ENCODE measurements around the gene FPGS. TPM values are rescaled to one million over a fixed set of nuclear protein-coding genes. Genes with fewer than 3 reads are reported as not detected.

Gene FPGS
- total RNA-seq, 2 experiments from 2014 or later = 79.8 to 80.4 TPM

DNA sequence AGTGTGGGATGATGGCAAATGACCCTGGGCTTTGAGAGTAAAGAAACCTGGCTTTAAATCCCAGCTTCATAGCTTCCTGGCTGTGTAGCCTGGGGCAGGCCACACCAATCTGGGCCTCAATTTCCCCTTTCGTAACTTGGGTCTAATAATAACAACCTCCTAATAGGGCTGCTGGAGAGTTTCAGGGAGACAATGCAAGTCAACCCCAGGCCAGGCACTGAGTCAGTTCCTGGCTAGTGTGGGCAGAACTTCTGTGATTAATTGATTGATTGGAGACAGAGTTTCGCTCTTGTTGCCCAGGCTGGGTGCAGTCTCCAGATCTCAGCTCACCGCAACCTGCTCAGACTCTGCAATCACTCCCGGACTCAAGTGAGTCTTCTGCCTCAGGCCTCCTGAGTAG is 20.9 kb upstream of the FPGS start:
- TF ChIP-seq, protein P1, sequence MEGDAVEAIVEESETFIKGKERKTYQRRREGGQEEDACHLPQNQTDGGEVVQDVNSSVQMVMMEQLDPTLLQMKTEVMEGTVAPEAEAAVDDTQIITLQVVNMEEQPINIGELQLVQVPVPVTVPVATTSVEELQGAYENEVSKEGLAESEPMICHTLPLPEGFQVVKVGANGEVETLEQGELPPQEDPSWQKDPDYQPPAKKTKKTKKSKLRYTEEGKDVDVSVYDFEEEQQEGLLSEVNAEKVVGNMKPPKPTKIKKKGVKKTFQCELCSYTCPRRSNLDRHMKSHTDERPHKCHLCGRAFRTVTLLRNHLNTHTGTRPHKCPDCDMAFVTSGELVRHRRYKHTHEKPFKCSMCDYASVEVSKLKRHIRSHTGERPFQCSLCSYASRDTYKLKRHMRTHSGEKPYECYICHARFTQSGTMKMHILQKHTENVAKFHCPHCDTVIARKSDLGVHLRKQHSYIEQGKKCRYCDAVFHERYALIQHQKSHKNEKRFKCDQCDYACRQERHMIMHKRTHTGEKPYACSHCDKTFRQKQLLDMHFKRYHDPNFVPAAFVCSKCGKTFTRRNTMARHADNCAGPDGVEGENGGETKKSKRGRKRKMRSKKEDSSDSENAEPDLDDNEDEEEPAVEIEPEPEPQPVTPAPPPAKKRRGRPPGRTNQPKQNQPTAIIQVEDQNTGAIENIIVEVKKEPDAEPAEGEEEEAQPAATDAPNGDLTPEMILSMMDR (IDR thresholded peaks at IDR 0.05) = no peak
- no peak for DNase-seq

DNA sequence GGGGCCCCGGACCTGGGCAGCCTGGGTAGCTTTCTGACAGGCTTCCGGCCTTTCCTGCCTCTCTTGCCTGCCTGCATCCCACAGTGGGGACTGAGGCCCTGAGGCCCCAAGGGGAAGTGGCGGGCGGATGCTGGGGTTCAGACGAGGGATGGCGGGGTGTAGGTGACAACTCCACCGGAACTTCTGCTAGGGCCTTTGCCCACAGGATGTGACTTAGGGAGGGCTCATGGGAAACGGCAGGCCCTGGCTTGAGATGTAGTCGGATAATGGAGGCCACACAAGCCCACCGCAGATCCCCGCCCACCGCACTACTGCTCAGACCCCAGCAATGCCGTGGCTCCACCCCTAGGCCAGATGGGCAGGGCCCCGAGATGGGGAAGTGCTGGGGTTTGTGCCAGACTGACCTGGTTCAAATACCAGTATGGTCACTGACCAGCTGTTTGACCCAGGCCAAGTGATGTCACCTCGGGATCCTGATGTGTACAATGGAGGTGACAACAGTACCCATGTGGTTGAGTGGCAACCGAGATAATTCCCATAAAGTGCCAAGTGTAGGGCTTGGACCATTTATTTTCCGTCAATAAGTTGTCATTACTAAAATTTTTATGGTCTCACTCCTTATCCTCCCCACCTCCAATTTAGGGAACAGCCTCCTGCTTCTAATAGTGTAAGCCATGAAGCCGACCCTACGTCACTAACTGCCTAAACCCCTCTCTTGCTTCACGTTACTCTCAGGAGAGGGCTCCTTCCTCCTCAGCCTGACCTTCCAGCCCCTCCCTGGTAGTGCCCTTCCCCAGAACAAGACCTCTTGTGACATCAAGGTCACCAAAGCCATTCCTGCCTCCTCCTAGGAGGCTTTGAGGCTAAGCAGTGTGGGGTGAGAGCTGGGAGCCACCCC is 19.3 kb upstream of the FPGS start:
- TF ChIP-seq, protein P1 (IDR thresholded peaks at IDR 0.05) = no peak

More for the DNA sequence above, 20.9 kb upstream of the FPGS start:
- CTCF ChIA-PET = interaction anchor here (7.6 to 10.7 kb wide), 2 partner anchors 13 to 47 kb away, joined by 58 to 144 read pairs; partner anchors contain the start of gene TOR2A
- intact Hi-C loops (cut with micrococcal nuclease) = loop anchor here (5.0 kb wide), 2 partner anchors 45 to 135 kb away; partner anchors contain the start of genes ST6GALNAC4 and TOR2A
- Mint-ChIP-seq H3K27me3 (no peaks in the 10 kb centered on the region), H3K4me1 (ENCODE audit: low read depth) (peaks cover 49% of the 10 kb centered on the region), H3K9me3 (no peaks in the 10 kb centered on the region), H3K27ac (peak overlapping the region; percentile 95), H3K4me3 (no peak overlapping the region), H3K36me3 (ENCODE audit: low read depth) (peaks cover 15% of the 10 kb centered on the region)
- ATAC-seq = no peak
- POLR2A ChIA-PET = interaction anchor here (1.2 to 8.1 kb wide), 5 partner anchors 7 to 333 kb away, joined by 3 to 56 read pairs (median 12); partner anchors contain the start of gene TOR2A

DNA sequence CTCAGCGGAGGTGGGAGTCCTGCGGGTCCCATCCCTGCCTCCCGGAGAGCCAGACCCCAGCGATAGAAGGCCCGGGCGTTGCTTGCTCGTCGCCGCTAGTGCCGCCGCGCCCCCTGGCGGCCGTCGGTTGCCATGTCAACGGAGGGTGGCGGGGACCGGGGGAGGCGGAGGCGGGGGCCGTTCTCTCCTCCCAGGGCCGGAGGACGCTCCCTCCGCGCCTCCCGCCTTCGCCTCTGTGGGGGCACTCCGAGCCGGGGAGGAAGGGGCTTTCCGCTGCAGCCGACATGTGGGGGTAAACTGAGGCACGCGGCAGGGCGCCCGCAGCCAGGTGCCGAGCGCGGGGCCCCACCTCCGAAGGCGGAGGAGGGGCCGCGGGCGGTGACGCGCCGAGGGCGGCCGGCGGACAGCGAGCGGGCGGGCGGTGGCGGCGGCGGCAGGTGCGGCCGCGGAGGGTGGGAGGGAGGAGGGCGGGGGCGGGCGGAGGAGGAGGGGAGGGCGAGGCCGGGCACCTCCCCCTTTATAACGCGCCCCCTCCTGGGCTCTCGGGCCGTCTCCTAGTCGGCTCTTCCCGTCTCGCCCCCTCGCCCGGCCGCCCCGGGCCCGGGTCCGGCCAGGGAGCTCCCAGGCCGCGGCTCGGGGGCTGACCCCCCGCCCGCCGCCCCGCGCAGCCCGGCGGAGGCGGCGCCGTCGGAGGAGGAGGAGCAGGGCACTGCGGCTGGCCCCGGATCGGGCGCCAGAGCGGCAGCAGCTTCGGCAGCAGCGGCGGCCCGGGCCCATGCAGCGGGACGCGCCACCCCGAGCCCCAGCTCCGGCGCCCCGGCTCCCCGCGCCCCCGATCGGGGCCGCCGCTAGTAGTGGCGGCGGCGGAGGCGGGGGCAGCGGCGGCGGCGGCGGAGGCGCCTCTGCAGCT is 17.4 kb upstream of the FPGS start:
- H3K4me1 Mint-ChIP-seq (ENCODE audit: low read depth) = peaks cover 72% of the 10 kb centered on the region
- intact Hi-C loops (cut with micrococcal nuclease) = no loop called here
- peak overlapping the region; percentile 95 for H3K27ac Mint-ChIP-seq
- peak overlapping the region; percentile 97 for H3K4me3 Mint-ChIP-seq
- peaks cover 36% of the 10 kb centered on the region for H3K36me3 Mint-ChIP-seq (ENCODE audit: low read depth)
- ATAC-seq = peak; percentile 37
- H3K9me3 Mint-ChIP-seq = no peaks in the 10 kb centered on the region
- no peaks in the 10 kb centered on the region for H3K27me3 Mint-ChIP-seq
- TF ChIP-seq, protein P1 (IDR thresholded peaks at IDR 0.05) = peak; percentile 86
- POLR2A ChIA-PET = interaction anchor here (0.6 to 8.1 kb wide), 21 partner anchors 9 to 1464 kb away, joined by 3 to 56 read pairs (median 4); partner anchors contain the start of genes ENG, FPGS, LRSAM1 and RPL12
- peak; percentile 90 for DNase-seq
- CTCF ChIA-PET = interaction anchor here (0.8 to 10.7 kb wide), 11 partner anchors 13 to 196 kb away, joined by 3 to 144 read pairs (median 5); partner anchors contain the start of gene TOR2A

More for the DNA sequence above, 19.3 kb upstream of the FPGS start:
- no peaks in the 10 kb centered on the region for H3K9me3 Mint-ChIP-seq
- ATAC-seq (peak; percentile 29), DNase-seq (peak; percentile 94)
- peak overlapping the region; percentile 76 for H3K4me3 Mint-ChIP-seq
- no peaks in the 10 kb centered on the region for H3K27me3 Mint-ChIP-seq
- peaks cover 22% of the 10 kb centered on the region for H3K36me3 Mint-ChIP-seq (ENCODE audit: low read depth)
- ChIA-PET POLR2A (interaction anchor here (0.7 to 8.1 kb wide), 9 partner anchors 9 to 335 kb away, joined by 3 to 56 read pairs (median 3); partner anchors contain the start of genes FPGS and TOR2A), CTCF (interaction anchor here (1.0 to 10.7 kb wide), 4 partner anchors 15 to 138 kb away, joined by 3 to 144 read pairs (median 48); partner anchors contain the start of gene TOR2A)
- intact Hi-C loops (cut with micrococcal nuclease) = loop anchor here (5.0 kb wide), 2 partner anchors 46 to 134 kb away; partner anchors contain the start of genes ST6GALNAC4 and TOR2A
- peaks cover 63% of the 10 kb centered on the region for H3K4me1 Mint-ChIP-seq (ENCODE audit: low read depth)
- peak overlapping the region; percentile 95 for H3K27ac Mint-ChIP-seq

DNA sequence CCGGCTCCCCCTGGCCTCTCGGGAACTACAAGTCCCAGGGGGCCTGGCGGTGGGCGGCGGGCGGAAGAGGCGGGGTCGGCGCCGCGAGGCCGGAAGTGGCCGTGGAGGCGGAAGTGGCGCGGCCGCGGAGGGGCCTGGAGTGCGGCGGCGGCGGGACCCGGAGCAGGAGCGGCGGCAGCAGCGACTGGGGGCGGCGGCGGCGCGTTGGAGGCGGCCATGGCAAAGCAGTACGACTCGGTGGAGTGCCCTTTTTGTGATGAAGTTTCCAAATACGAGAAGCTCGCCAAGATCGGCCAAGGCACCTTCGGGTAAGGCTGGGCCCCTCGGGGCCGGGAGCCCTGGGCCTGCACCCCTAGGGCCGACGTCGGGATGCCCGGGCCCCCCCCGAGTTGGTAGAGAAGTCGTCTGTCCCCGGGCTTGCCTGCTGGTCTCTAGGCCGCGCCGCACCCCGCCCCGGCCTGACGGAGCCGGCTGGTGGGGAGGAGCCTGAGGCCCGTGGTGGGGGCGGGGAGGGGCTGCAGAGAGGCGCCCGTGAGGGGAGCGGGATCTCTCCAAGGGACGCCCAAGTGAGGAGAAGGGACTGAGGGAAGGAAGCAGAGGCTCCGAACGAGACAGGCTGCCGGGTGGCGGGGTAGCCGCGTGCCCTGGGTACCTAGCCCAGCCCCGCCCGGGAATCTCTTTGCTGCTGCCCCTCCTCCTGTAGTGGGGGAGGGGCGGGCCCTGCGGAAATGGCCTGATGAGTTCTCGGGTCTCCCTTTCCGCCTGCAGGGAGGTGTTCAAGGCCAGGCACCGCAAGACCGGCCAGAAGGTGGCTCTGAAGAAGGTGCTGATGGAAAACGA is 16.5 kb upstream of the FPGS start, which contains the start of gene CDK9:
CDK9 (plus strand) TSS at position 102 of the 840 bp plus-strand sequence; CDS start at position 217, 115 bp downstream.
- ATAC-seq (peak; percentile 64), DNase-seq (peak; percentile 95)
- ChIA-PET CTCF (interaction anchor here (0.8 to 10.7 kb wide), 11 partner anchors 17 to 196 kb away, joined by 3 to 144 read pairs (median 6); partner anchors contain the start of gene TOR2A), POLR2A (interaction anchor here (0.6 to 8.1 kb wide), 19 partner anchors 8 to 1465 kb away, joined by 3 to 56 read pairs (median 4); partner anchors contain the start of genes ENG, FPGS, LRSAM1 and RPL12)
- Mint-ChIP-seq H3K27ac (peak within 1 kb of the TSS; percentile 95), H3K4me3 (peak within 1 kb of the TSS; percentile 97), H3K9me3 (no peaks in the 10 kb centered on the region), H3K27me3 (no peaks in the 10 kb centered on the region), H3K36me3 (ENCODE audit: low read depth) (peaks cover 43% of the 10 kb centered on the region), H3K4me1 (ENCODE audit: low read depth) (peaks cover 72% of the 10 kb centered on the region)
- TF ChIP-seq, protein P1 (IDR thresholded peaks at IDR 0.05) = no peak
- intact Hi-C loops (cut with micrococcal nuclease) = no loop called here

Measured in activated CD8-positive, alpha-beta T cell treated with anti-CD3 and anti-CD28 coated beads for 36 hours (primary cell).